ENCODE data around the gene ZNF598. TPM values are rescaled to one million over a fixed set of nuclear protein-coding genes. Genes with fewer than 3 reads are reported as not detected.
A peak's percentile ranks its signal among the peaks of the same experiment; 100 is the strongest.

The ZNF598 gene
- total RNA-seq, 1 experiment from 2014 or later, result 44.4 TPM

DNA sequence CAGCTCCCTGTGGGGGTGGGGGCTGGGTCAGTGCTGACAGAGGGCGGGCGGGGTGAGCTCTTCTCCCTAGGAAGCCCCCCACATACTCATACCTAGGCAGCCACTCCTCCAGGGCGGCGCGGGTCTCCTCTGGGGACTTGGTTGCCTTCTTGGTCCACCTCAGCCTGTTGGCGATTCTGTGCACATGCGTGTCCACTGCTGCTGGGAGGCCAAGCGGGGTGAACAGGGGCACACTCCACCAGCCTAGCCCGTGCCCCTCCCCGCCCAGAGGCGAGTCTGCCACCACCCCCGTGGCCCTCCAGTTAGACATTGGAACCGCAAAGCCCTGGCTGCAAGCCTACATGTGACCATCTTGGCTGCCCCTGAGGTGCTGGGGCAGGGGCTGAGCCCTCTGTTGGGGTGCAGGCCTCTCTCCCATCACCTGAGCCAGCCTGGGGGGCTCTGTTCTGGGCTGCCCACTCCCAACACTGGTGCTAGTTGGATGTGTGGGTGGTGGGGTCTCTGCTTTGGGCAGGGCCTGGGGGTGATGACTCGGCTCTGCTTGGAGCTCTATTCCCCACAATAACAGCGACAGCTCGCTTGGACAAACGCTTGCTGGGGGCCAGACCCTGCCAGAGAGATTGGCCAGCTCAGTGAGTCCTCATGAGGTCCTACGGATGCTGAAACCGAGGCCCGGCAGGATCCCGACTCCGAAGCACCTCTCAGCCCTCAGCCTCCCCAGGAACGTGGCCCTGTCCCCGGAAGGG is 30.6 kb upstream of the ZNF598 start:
- DNase-seq (peak; percentile 20), ATAC-seq (peak; percentile 4)
- H3K4me3 ChIP-seq (ENCODE audit: low read length), result no peak overlapping the region
- ChIA-PET CTCF (interaction anchor here (1.0 kb wide), 1 partner anchor 17 kb away, joined by 20 read pairs; no protein-coding TSS in a partner anchor), POLR2A (ENCODE audit: unreplicated experiment) (no interaction called here)
- intact Hi-C loops (cut with micrococcal nuclease), result no loop called here
- H4K20me1 ChIP-seq (ENCODE audit: low read length), result no peaks in the 10 kb centered on the region
- H3K9me3 ChIP-seq (ENCODE audit: low read length), result no peaks in the 10 kb centered on the region
- peaks cover 21% of the 10 kb centered on the region for H3K79me2 ChIP-seq (ENCODE audit: low read length)
- BruUV-seq (replicated peaks), result TSS peak; percentile 1
- H3K27ac ChIP-seq (ENCODE audit: low read length), result peak overlapping the region; percentile 100
- H3K4me2 ChIP-seq (ENCODE audit: low read length), result peak overlapping the region; percentile 52
- H3K36me3 ChIP-seq (ENCODE audit: low read depth, low read length), result no peaks in the 10 kb centered on the region; the same call in 1 of the 2 replicates
- H3K9me2 ChIP-seq (replicated peaks; ENCODE audit: low read length), result no peaks in the 10 kb centered on the region
- peaks cover 71% of the 10 kb centered on the region for H3K4me1 ChIP-seq (ENCODE audit: insufficient read depth, low read length)
- no peaks in the 10 kb centered on the region for H3K27me3 ChIP-seq (ENCODE audit: low read length)
- TF ChIP-seq EZH2phosphoT487 (IDR thresholded peaks at IDR 0.05; ENCODE audit: borderline replicate concordance, low read length) (no peak), EZH2 (IDR thresholded peaks at IDR 0.05; ENCODE audit: low read length, unreplicated experiment) (no peak)
- TF ChIP-seq, protein P1, sequence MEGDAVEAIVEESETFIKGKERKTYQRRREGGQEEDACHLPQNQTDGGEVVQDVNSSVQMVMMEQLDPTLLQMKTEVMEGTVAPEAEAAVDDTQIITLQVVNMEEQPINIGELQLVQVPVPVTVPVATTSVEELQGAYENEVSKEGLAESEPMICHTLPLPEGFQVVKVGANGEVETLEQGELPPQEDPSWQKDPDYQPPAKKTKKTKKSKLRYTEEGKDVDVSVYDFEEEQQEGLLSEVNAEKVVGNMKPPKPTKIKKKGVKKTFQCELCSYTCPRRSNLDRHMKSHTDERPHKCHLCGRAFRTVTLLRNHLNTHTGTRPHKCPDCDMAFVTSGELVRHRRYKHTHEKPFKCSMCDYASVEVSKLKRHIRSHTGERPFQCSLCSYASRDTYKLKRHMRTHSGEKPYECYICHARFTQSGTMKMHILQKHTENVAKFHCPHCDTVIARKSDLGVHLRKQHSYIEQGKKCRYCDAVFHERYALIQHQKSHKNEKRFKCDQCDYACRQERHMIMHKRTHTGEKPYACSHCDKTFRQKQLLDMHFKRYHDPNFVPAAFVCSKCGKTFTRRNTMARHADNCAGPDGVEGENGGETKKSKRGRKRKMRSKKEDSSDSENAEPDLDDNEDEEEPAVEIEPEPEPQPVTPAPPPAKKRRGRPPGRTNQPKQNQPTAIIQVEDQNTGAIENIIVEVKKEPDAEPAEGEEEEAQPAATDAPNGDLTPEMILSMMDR (conservative IDR thresholded peaks at IDR 0.05; ENCODE audit: low read depth, low read length), result no peak
- peak overlapping the region; percentile 89 for H3K9ac ChIP-seq (ENCODE audit: low read length)
- H3F3A ChIP-seq (ENCODE audit: low read length, unreplicated experiment), result no peaks in the 10 kb centered on the region
- no peak overlapping the region for H2AFZ ChIP-seq (ENCODE audit: low read length)

GRCh38 chr16:2039274-2040031 is 29.8 kb upstream of the ZNF598 start:
- Histone ChIP-seq H4K20me1 (ENCODE audit: low read length) (no peaks in the 10 kb centered on the region), H3K9me2 (replicated peaks; ENCODE audit: low read length) (no peaks in the 10 kb centered on the region), H3K79me2 (ENCODE audit: low read length) (peaks cover 24% of the 10 kb centered on the region), H3K4me2 (ENCODE audit: low read length) (peak overlapping the region; percentile 52), H3F3A (ENCODE audit: low read length, unreplicated experiment) (no peaks in the 10 kb centered on the region), H3K4me3 (ENCODE audit: low read length) (no peak overlapping the region), H3K27me3 (ENCODE audit: low read length) (no peaks in the 10 kb centered on the region), H3K27ac (ENCODE audit: low read length) (peak overlapping the region; percentile 100), H3K9me3 (ENCODE audit: low read length) (no peaks in the 10 kb centered on the region), H3K4me1 (ENCODE audit: insufficient read depth, low read length) (peaks cover 72% of the 10 kb centered on the region), H3K36me3 (ENCODE audit: low read depth, low read length) (no peaks in the 10 kb centered on the region; the same call in 1 of the 2 replicates), H2AFZ (ENCODE audit: low read length) (no peak overlapping the region), H3K9ac (ENCODE audit: low read length) (peak overlapping the region; percentile 89)
- DNase-seq (peak; percentile 81), ATAC-seq (peak; percentile 54)
- POLR2A ChIA-PET (ENCODE audit: unreplicated experiment), result interaction anchor here (0.5 to 0.6 kb wide), 3 partner anchors 51 to 116 kb away, joined by 3 to 5 read pairs (median 4); partner anchors contain the start of gene TRAF7
- no TSS peak for BruUV-seq (replicated peaks)
- TF ChIP-seq, protein P1 (conservative IDR thresholded peaks at IDR 0.05; ENCODE audit: low read depth, low read length), result no peak
- TF ChIP-seq EZH2phosphoT487 (IDR thresholded peaks at IDR 0.05; ENCODE audit: borderline replicate concordance, low read length) (peak; percentile 89), EZH2 (IDR thresholded peaks at IDR 0.05; ENCODE audit: low read length, unreplicated experiment) (no peak)
- intact Hi-C loops (cut with micrococcal nuclease), result no loop called here
- CTCF ChIA-PET, result no interaction called here

Measured in PC-3 (cell line).